OCI-LY1 (cell line): ENCODE measurements around the gene KLHL20.

Experiments
- EZH2 ChIP-seq: fragments of 200-600 bp; sonication (generic), shearing (Covaris generic); IDR thresholded peaks from 2 replicates; pipeline ENCODE4 v1.8.0; 2017; ENCODE audit warnings: borderline replicate concordance, mixed run types, mild to moderate bottlenecking, antibody characterized with exemption, low read length, moderate library complexity, mixed read lengths
- TF ChIP-seq, protein P1 (sequence below): fragments of 200-600 bp; sonication (generic), shearing (Covaris generic); IDR thresholded peaks from 2 replicates; pipeline ENCODE4 v1.5.1; 2017; ENCODE audit warnings: mild to moderate bottlenecking, antibody characterized with exemption, low read length, moderate library complexity, mixed read lengths

DNA sequence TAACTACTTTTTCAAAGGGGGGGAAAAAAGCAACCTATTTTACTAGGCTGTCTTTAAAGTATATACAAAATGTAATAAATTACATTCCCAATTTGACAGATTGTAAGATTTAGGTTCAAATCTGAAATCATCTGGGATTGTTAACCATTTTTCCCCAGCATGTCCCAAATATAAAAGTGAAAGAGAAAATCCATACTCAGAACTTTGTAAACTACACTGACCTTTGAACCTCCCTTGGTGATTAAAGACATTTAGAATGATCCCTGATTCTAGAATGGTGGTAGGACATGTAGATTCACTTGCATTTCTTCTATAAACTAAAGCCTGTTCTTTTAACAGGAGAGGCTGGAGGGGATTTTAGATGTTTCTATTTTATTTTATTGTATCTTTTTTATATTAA is 39.0 kb downstream of the KLHL20 start:
- TF ChIP-seq EZH2: no peak
- TF ChIP-seq, protein P1, sequence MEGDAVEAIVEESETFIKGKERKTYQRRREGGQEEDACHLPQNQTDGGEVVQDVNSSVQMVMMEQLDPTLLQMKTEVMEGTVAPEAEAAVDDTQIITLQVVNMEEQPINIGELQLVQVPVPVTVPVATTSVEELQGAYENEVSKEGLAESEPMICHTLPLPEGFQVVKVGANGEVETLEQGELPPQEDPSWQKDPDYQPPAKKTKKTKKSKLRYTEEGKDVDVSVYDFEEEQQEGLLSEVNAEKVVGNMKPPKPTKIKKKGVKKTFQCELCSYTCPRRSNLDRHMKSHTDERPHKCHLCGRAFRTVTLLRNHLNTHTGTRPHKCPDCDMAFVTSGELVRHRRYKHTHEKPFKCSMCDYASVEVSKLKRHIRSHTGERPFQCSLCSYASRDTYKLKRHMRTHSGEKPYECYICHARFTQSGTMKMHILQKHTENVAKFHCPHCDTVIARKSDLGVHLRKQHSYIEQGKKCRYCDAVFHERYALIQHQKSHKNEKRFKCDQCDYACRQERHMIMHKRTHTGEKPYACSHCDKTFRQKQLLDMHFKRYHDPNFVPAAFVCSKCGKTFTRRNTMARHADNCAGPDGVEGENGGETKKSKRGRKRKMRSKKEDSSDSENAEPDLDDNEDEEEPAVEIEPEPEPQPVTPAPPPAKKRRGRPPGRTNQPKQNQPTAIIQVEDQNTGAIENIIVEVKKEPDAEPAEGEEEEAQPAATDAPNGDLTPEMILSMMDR: no peak
